Measurements from ENCODE around the gene TIPIN. TPM values are rescaled to one million over a fixed set of nuclear protein-coding genes. Genes with fewer than 3 reads are reported as not detected.
"Not testable (repeated sequence)": the region's sequence is repeated elsewhere in the genome, so short reads cannot be mapped to it uniquely, and the experiment has no call there.

TIPIN gene
- total and polyA plus RNA-seq, 4 experiments from 2014 or later: 5.0 to 9.0 (median 6.4) TPM

GRCh38 chr15:66369773-66370651, 13.5 kb upstream of the TIPIN start:
- CTCF ChIA-PET (ENCODE audit: partially characterized antibody): interaction anchor here (2.2 kb wide), 1 partner anchor 15 kb away, joined by 14 read pairs; the partner anchor contains the start of gene MAP2K1
- H3K9me3 Mint-ChIP-seq: peaks cover 0 to 10% (median 1%) of the 10 kb centered on the region in 8 donors
- DNase-seq: peak in 4 of 5 donors; percentile 12 to 48 (median 36)
- Histone ChIP-seq H3K9me3 (ENCODE audit: control insufficient read depth in 1 of 2, low read length in 2 of 2) (no peaks in the 10 kb centered on the region), H3K36me3 (ENCODE audit: insufficient read depth, low read length) (no peaks in the 10 kb centered on the region), H3K4me3 (ENCODE audit: low read length in 2 of 2) (peak overlapping the region; percentile 2 to 34), H3K4me1 (ENCODE audit: insufficient read depth, low read length) (peaks cover 11% of the 10 kb centered on the region), H3K27me3 (ENCODE audit: insufficient read depth, low read length) (no peaks in the 10 kb centered on the region), H3K27ac (ENCODE audit: low read depth, low read length) (peak overlapping the region; percentile 63)
- H3K4me1 Mint-ChIP-seq: peaks cover 9 to 20% (median 13%) of the 10 kb centered on the region in 4 donors
- POLR2A ChIA-PET (ENCODE audit: partially characterized antibody): interaction anchor here (0.9 to 6.0 kb wide), 4 partner anchors 13 to 79 kb away, joined by 3 to 28 read pairs (median 6); partner anchors contain the start of genes MAP2K1 and TIPIN
- intact Hi-C loops (cut with micrococcal nuclease): no loop called here
- peak overlapping the region; percentile 13 to 90 (median 84) for H3K4me3 Mint-ChIP-seq
- peak overlapping the region; percentile 38 to 95 (median 90) for H3K27ac Mint-ChIP-seq
- H3K27me3 Mint-ChIP-seq: no peaks in the 10 kb centered on the region
- H3K36me3 Mint-ChIP-seq: no peaks in the 10 kb centered on the region

GRCh38 chr15:66364944-66365528, 8.6 kb upstream of the TIPIN start:
- Histone ChIP-seq H3K4me3 (ENCODE audit: low read length in 2 of 2) (no peak overlapping the region), H3K36me3 (ENCODE audit: insufficient read depth, low read length) (no peaks in the 10 kb centered on the region), H3K4me1 (ENCODE audit: insufficient read depth, low read length) (peaks cover 7% of the 10 kb centered on the region), H3K9me3 (ENCODE audit: control insufficient read depth in 1 of 2, low read length in 2 of 2) (no peaks in the 10 kb centered on the region), H3K27me3 (ENCODE audit: insufficient read depth, low read length) (no peaks in the 10 kb centered on the region), H3K27ac (ENCODE audit: low read depth, low read length) (no peak overlapping the region)
- H3K4me1 Mint-ChIP-seq: peaks cover 5 to 8% (median 7%) of the 10 kb centered on the region in 4 donors
- H3K36me3 Mint-ChIP-seq: no peaks in the 10 kb centered on the region
- H3K9me3 Mint-ChIP-seq: no peaks in the 10 kb centered on the region
- H3K4me3 Mint-ChIP-seq: no peak overlapping the region
- no peak for DNase-seq
- H3K27ac Mint-ChIP-seq: no peak overlapping the region
- CTCF ChIA-PET (ENCODE audit: partially characterized antibody): no interaction called here
- POLR2A ChIA-PET (ENCODE audit: partially characterized antibody): no interaction called here
- no peaks in the 10 kb centered on the region for H3K27me3 Mint-ChIP-seq
- intact Hi-C loops (cut with micrococcal nuclease): no loop called here

GRCh38 chr15:66362776-66363175, 6.3 kb upstream of the TIPIN start:
- Histone ChIP-seq H3K4me3 (ENCODE audit: low read length in 2 of 2) (no peak overlapping the region), H3K27ac (ENCODE audit: low read depth, low read length) (no peak overlapping the region), H3K36me3 (ENCODE audit: insufficient read depth, low read length) (no peaks in the 10 kb centered on the region), H3K27me3 (ENCODE audit: insufficient read depth, low read length) (no peaks in the 10 kb centered on the region), H3K4me1 (ENCODE audit: insufficient read depth, low read length) (no peaks in the 10 kb centered on the region), H3K9me3 (ENCODE audit: control insufficient read depth in 1 of 2, low read length in 2 of 2) (no peaks in the 10 kb centered on the region)
- no peaks in the 10 kb centered on the region for H3K9me3 Mint-ChIP-seq
- H3K36me3 Mint-ChIP-seq: no peaks in the 10 kb centered on the region
- no peak for DNase-seq
- intact Hi-C loops (cut with micrococcal nuclease): no loop called here
- ChIA-PET CTCF (ENCODE audit: partially characterized antibody) (no interaction called here), POLR2A (ENCODE audit: partially characterized antibody) (no interaction called here)
- H3K4me3 Mint-ChIP-seq: no peak overlapping the region
- H3K27ac Mint-ChIP-seq: no peak overlapping the region
- H3K27me3 Mint-ChIP-seq: no peaks in the 10 kb centered on the region
- H3K4me1 Mint-ChIP-seq: no peaks in the 10 kb centered on the region

DNA sequence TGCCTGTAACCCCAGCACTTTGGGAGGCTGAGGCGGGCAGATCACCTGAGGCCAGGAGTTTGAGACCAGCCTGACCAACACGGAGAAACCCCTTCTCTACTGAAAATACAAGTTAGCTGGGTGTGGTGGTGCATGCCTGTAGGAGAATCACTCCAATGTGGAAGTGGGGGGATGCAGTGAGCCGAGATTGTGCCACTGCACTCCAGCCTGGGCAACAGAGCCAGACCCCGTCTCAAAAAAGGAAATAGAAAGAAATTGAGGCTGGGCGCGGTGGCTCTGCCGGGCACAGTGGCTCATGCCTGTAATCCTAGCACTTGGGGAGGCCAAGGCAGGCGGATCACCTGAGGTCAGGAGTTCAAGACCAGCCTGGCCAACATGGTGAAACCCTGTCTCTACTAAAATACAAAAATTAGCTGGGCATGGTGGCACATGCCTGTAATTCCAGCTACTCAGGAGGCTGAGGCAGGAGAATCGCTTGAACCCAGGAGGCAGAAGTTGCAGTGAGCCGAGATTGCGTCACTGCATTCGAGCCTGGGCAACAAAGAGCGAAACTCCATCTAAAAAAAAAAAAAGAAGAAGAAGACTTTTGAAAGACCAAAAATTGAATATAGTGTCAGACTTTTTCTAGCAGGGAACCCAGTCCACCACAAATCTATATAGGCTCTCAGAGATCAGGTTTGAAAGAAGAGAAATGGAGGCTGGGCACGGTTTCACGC, 5.4 kb upstream of the TIPIN start:
- H3K4me1 ChIP-seq (ENCODE audit: insufficient read depth, low read length); CTCF ChIA-PET (ENCODE audit: partially characterized antibody); H3K36me3 Mint-ChIP-seq; H3K27ac Mint-ChIP-seq; POLR2A ChIA-PET (ENCODE audit: partially characterized antibody); H3K27ac ChIP-seq (ENCODE audit: low read depth, low read length); H3K4me3 ChIP-seq (ENCODE audit: low read length in 2 of 2); H3K27me3 ChIP-seq (ENCODE audit: insufficient read depth, low read length); H3K36me3 ChIP-seq (ENCODE audit: insufficient read depth, low read length); H3K4me3 Mint-ChIP-seq; H3K9me3 ChIP-seq (ENCODE audit: control insufficient read depth in 1 of 2, low read length in 2 of 2); intact Hi-C loops (cut with micrococcal nuclease); H3K9me3 Mint-ChIP-seq; H3K27me3 Mint-ChIP-seq; H3K4me1 Mint-ChIP-seq; DNase-seq: not testable (repeated sequence)

DNA sequence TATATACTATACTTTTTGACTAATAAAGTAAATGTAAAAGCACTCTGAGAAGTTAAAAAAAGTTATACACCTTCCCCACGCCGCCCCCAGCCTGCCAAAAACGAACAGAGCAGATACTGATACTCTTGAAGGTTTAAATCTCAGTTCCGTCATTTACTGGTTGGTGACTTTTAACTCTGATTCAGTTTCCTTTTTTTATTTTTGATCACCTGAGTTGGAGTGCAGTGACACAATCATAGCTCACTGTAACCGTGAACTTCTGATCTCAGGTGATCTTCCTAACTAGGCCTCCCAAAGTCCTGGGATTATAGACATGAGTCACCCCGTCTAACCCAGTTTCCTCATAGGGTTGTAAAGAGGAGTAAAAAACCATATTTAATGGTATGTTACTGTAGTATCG, 3.3 kb upstream of the TIPIN start:
- H3K36me3 Mint-ChIP-seq: peaks cover 0 to 7% of the 10 kb centered on the region in 2 donors

DNA sequence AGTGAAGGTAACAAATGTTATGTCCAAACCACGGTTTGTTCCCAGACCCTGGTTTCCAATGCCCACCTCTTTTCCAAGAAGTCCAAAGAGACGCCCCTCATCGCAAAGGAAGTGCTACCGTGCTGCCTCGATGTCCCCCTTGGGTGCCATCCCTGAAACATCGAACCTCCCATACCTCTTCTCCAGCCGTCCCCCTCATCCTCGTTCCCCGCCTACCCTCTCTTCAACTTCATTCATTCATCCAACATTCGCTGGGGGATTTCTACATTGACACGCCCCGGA, 467 bp downstream of the TIPIN start:
- POLR2A ChIA-PET (ENCODE audit: partially characterized antibody): interaction anchor here (0.8 to 3.8 kb wide), 7 partner anchors 8 to 487 kb away, joined by 3 to 30 read pairs (median 10); partner anchors contain the start of genes MAP2K1, RAB11A, RPL4 and SNAPC5
- H3K36me3 Mint-ChIP-seq: peaks cover 5 to 12% of the 10 kb centered on the region in 2 donors
- intact Hi-C loops (cut with micrococcal nuclease): loop anchor here (1.0 to 2.0 kb wide), 4 partner anchors 30 to 149 kb away; partner anchors contain the start of genes DIS3L, MAP2K1, SNAPC5 and ZWILCH

More for the DNA sequence above, 3.3 kb upstream of the TIPIN start:
- peaks cover 11 to 23% (median 14%) of the 10 kb centered on the region in 4 donors for H3K4me1 Mint-ChIP-seq
- ChIA-PET POLR2A (ENCODE audit: partially characterized antibody) (no interaction called here), CTCF (ENCODE audit: partially characterized antibody) (no interaction called here)
- no peaks in the 10 kb centered on the region for H3K36me3 ChIP-seq (ENCODE audit: insufficient read depth, low read length)
- DNase-seq: no peak
- H3K4me3 Mint-ChIP-seq: no peak overlapping the region
- H3K27ac Mint-ChIP-seq: peak overlapping the region in 1 of 7 donors; percentile 11
- H3K27ac ChIP-seq (ENCODE audit: low read depth, low read length): no peak overlapping the region
- H3K27me3 Mint-ChIP-seq: no peaks in the 10 kb centered on the region
- H3K27me3 ChIP-seq (ENCODE audit: insufficient read depth, low read length): no peaks in the 10 kb centered on the region
- intact Hi-C loops (cut with micrococcal nuclease): no loop called here
- H3K4me3 ChIP-seq (ENCODE audit: low read length in 2 of 2): no peak overlapping the region
- H3K9me3 Mint-ChIP-seq: no peaks in the 10 kb centered on the region
- no peaks in the 10 kb centered on the region for H3K9me3 ChIP-seq (ENCODE audit: control insufficient read depth in 1 of 2, low read length in 2 of 2)
- H3K4me1 ChIP-seq (ENCODE audit: insufficient read depth, low read length): peaks cover 15% of the 10 kb centered on the region

GRCh38 chr15:66348530-66348929, 8.0 kb downstream of the TIPIN start:
- H3K27me3 ChIP-seq (ENCODE audit: insufficient read depth, low read length); H3K4me3 ChIP-seq (ENCODE audit: low read length in 2 of 2); H3K9me3 ChIP-seq (ENCODE audit: control insufficient read depth in 1 of 2, low read length in 2 of 2); H3K9me3 Mint-ChIP-seq; H3K27ac ChIP-seq (ENCODE audit: low read depth, low read length); H3K4me3 Mint-ChIP-seq; H3K4me1 Mint-ChIP-seq; intact Hi-C loops (cut with micrococcal nuclease); H3K36me3 ChIP-seq (ENCODE audit: insufficient read depth, low read length); DNase-seq; H3K27me3 Mint-ChIP-seq; H3K27ac Mint-ChIP-seq; CTCF ChIA-PET (ENCODE audit: partially characterized antibody); H3K4me1 ChIP-seq (ENCODE audit: insufficient read depth, low read length): not testable (repeated sequence)
- POLR2A ChIA-PET (ENCODE audit: partially characterized antibody): interaction anchor here (1.8 kb wide), 1 partner anchor 7 kb away, joined by 4 read pairs; the partner anchor contains the start of gene TIPIN
- H3K36me3 Mint-ChIP-seq: peaks cover 20 to 21% of the 10 kb centered on the region in 2 donors

More for the DNA sequence above, 467 bp downstream of the TIPIN start:
- peaks cover 15 to 23% (median 19%) of the 10 kb centered on the region in 4 donors for H3K4me1 Mint-ChIP-seq
- H3K4me3 ChIP-seq (ENCODE audit: low read length in 2 of 2): peak overlapping the region; percentile 79 to 80
- no peaks in the 10 kb centered on the region for H3K9me3 Mint-ChIP-seq
- CTCF ChIA-PET (ENCODE audit: partially characterized antibody): interaction anchor here (2.2 to 4.2 kb wide), 2 partner anchors 30 to 143 kb away, joined by 7 to 33 read pairs; partner anchors contain the start of genes MAP2K1 and SNAPC5
- no peaks in the 10 kb centered on the region for H3K36me3 ChIP-seq (ENCODE audit: insufficient read depth, low read length)
- peak in 1 of 5 donors; percentile 1 for DNase-seq
- peak overlapping the region; percentile 90 to 98 (median 97) for H3K27ac Mint-ChIP-seq
- H3K27me3 ChIP-seq (ENCODE audit: insufficient read depth, low read length): no peaks in the 10 kb centered on the region
- H3K4me3 Mint-ChIP-seq: peak overlapping the region; percentile 91 to 99 (median 98)
- peak overlapping the region; percentile 66 for H3K27ac ChIP-seq (ENCODE audit: low read depth, low read length)
- no peaks in the 10 kb centered on the region for H3K27me3 Mint-ChIP-seq
- H3K4me1 ChIP-seq (ENCODE audit: insufficient read depth, low read length): peaks cover 15% of the 10 kb centered on the region
- no peaks in the 10 kb centered on the region for H3K9me3 ChIP-seq (ENCODE audit: control insufficient read depth in 1 of 2, low read length in 2 of 2)

Measured in CD4-positive, alpha-beta memory T cell (primary cell).